Measurements from ENCODE around the gene PPP1CC.

PPP1CC gene

DNA sequence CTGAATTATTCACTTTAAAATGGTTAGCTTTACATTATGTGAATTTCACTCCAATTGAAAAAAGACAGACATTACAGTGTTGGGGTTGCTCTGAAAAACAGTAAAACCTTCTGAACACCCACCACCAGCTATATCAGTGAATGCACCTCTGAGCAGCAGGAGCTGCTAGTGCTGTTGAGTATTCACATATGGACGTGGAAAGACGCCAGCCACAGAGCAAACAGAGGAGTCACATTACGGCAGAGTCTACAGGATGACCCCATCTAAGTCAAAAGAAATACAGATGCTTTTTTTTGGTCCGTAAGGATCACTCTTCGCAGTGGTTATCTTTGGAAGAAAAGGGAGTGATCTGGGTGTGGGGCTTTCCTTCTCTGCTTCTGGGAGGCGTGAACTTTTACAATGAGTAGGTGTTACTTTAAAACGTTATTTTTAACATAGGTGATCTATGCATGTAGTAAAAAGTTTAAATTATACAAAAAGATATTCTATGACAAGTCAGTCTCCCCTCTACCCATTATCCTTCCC lies 58.3 kb downstream of the PPP1CC start:
- no peaks in the 10 kb centered on the region for H3K9me3 Mint-ChIP-seq
- peaks cover 11 to 19% of the 10 kb centered on the region in 2 donors for H3K4me1 Mint-ChIP-seq (ENCODE audit: low read depth in 2 of 2)
- DNase-seq (no peak), ATAC-seq (replicated peaks) (no peak)
- H3K36me3 Mint-ChIP-seq (ENCODE audit: insufficient read depth) = peaks cover 11% of the 10 kb centered on the region
- H3K4me3 Mint-ChIP-seq = no peak overlapping the region
- H3K27me3 Mint-ChIP-seq = no peaks in the 10 kb centered on the region
- peak overlapping the region in 1 of 2 donors; percentile 17 for H3K27ac Mint-ChIP-seq

DNA sequence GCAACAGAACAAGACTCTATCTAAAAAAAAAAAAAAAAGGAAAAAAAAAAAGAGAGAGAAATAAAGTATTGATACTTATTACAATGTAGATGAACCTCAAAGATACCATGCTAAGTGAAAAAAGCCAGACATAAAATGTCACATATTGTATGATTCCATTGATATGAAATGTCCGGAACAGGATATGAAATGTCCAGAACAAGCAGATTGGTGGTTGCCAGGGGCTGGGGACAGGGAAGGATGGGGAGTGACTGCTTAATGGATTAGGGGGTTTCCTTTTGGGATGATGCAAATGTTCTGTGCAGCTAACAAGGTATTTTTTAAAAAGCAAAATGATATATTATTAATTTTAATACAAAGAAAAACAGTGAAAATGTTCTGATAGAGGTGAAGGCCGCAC lies 58.8 kb downstream of the PPP1CC start:
- peaks cover 11 to 17% of the 10 kb centered on the region in 2 donors for H3K4me1 Mint-ChIP-seq (ENCODE audit: low read depth in 2 of 2)
- no peaks in the 10 kb centered on the region for H3K9me3 Mint-ChIP-seq
- no peak for DNase-seq
- peaks cover 11% of the 10 kb centered on the region for H3K36me3 Mint-ChIP-seq (ENCODE audit: insufficient read depth)
- no peak for ATAC-seq (replicated peaks)
- H3K4me3 Mint-ChIP-seq = no peak overlapping the region
- H3K27me3 Mint-ChIP-seq = no peaks in the 10 kb centered on the region
- H3K27ac Mint-ChIP-seq = peak overlapping the region in 1 of 2 donors; percentile 17

DNA sequence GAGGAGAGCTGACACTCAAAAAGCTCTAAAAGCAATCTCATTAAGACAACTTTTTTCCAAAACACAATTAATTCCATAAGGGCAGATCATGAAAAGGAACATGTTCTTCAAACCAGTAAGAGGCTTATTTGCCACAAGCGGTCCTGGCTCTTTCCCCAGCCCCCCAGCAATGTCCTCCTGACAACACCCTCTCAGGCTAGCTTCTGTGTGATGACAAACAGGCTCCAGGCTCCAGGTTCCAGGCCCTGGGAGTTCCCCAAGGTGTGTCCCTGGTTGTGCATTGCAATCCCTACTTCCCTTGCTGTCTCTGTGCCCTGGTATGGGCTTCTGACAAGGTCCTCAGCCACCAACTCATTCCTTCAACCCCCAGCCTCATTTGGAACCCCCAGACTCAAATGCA lies 62.7 kb downstream of the PPP1CC start:
- ATAC-seq (replicated peaks) = no peak
- Mint-ChIP-seq H3K36me3 (ENCODE audit: insufficient read depth) (peaks cover 8% of the 10 kb centered on the region), H3K4me3 (no peak overlapping the region), H3K9me3 (no peaks in the 10 kb centered on the region), H3K27ac (peak overlapping the region in 1 of 2 donors; percentile 54), H3K27me3 (no peaks in the 10 kb centered on the region), H3K4me1 (ENCODE audit: low read depth in 2 of 2) (peaks cover 22 to 23% of the 10 kb centered on the region in 2 donors)
- DNase-seq = no peak

DNA sequence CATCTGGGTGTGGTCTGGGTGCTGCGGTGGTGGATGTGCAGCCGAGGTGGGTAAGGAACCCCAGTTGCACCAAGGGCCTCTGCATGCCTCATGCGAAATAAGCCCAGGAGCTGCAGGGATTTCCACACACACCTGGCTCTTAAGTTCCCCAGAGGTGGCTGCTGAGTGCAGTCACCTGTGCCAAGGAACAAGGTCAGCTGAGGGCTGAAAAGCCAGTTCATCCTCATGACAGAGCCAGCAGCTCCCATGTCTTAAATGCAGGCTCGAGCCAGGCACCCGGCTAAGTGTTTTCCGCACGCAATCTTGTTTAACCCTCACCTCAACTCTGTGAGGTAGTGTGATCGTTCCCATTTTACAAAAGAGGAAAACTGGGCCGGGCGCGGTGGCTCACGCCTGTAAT lies 63.5 kb downstream of the PPP1CC start:
- ATAC-seq (replicated peaks) (no peak), DNase-seq (no peak)
- H3K36me3 Mint-ChIP-seq (ENCODE audit: insufficient read depth) = peaks cover 8% of the 10 kb centered on the region
- no peak overlapping the region for H3K4me3 Mint-ChIP-seq
- no peaks in the 10 kb centered on the region for H3K27me3 Mint-ChIP-seq
- H3K4me1 Mint-ChIP-seq (ENCODE audit: low read depth in 2 of 2) = peaks cover 23 to 27% of the 10 kb centered on the region in 2 donors
- H3K27ac Mint-ChIP-seq = no peak overlapping the region
- no peaks in the 10 kb centered on the region for H3K9me3 Mint-ChIP-seq

DNA sequence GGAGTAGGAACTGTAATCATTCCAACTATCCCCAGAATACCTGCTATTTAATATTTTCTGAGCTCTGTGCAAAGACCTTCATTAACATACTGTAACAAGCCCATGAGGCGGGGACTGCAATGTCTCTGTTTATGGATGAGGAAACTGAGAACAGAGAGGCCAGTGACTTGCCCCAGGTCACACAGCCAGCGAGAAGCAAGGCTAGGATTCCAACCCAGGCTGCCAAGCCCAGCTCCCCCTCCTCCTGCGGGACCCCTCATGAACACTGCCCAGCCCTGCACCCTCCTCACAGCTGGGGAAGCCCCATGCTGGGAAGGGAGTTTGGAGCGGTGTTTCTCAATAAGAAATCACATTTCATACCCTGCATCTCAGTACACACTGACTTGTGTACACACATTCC lies 64.7 kb downstream of the PPP1CC start:
- Mint-ChIP-seq H3K4me3 (peak overlapping the region; percentile 56 to 82), H3K27ac (peak overlapping the region; percentile 92 to 95)

DNA sequence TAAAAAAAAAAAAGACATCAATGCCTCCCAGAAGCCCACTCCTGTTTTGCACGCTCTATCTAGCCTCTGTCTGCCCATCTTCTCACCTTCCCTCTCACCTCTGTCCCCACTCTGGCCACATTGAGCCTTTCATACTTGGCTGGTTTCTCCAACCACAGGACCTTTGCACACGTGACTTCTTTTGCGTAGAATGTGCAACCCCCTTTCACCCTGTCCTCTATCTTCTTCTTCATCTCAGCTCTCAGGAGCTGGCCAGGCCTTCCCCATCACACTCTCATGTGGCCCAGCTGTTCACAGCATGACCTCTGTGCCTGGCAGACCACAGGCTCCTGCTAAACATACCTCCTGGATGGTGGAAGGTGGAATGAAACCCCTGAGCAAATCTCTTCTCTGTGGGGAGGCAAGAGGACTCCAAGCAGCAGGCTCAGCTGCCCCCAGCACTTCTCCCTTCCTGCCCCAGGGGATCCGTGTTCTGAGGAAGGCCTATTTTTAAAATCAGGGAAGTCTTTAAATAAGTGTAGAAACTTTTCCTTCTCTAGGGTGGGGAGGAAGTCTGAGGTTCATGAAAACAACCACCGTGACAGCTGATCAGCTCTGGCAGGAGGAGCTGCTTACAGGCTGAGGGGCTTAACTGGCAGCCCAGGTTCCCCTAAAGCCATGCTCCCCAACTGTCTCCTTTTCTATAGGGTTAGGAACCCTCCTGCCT lies 65.3 kb downstream of the PPP1CC start:
- H3K27ac Mint-ChIP-seq = peak overlapping the region; percentile 92 to 95
- no peaks in the 10 kb centered on the region for H3K27me3 Mint-ChIP-seq
- ATAC-seq (replicated peaks) = peak; percentile 71
- DNase-seq = no peak
- H3K9me3 Mint-ChIP-seq = no peaks in the 10 kb centered on the region
- peak overlapping the region; percentile 56 to 82 for H3K4me3 Mint-ChIP-seq
- H3K36me3 Mint-ChIP-seq (ENCODE audit: insufficient read depth) = peaks cover 3% of the 10 kb centered on the region
- peaks cover 23 to 33% of the 10 kb centered on the region in 2 donors for H3K4me1 Mint-ChIP-seq (ENCODE audit: low read depth in 2 of 2)

More for the DNA sequence above, 64.7 kb downstream of the PPP1CC start:
- Mint-ChIP-seq H3K36me3 (ENCODE audit: insufficient read depth) (peaks cover 3% of the 10 kb centered on the region), H3K27me3 (no peaks in the 10 kb centered on the region), H3K9me3 (no peaks in the 10 kb centered on the region), H3K4me1 (ENCODE audit: low read depth in 2 of 2) (peaks cover 23 to 33% of the 10 kb centered on the region in 2 donors)
- ATAC-seq (replicated peaks) (no peak), DNase-seq (no peak)

DNA sequence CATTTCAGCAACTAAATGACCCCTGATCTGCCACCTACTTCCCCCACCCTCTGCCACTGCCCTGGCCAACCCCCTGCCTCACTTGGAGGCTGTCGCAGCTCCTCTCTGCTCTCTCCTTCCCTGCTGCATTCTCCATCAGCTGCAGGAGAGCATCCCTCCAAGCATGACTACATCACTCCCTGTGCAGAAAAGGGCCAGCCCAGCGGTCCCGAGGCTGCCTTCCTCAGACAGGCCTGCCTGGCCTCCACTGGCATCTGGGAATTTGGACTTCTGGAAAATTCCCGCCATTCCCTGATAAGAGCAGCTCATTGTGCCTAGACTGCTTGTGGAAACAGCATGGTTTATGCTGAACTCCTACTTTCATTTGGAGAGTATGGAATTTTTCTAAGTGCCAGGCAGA lies 66.5 kb downstream of the PPP1CC start:
- H3K4me3 Mint-ChIP-seq = no peak overlapping the region

DNA sequence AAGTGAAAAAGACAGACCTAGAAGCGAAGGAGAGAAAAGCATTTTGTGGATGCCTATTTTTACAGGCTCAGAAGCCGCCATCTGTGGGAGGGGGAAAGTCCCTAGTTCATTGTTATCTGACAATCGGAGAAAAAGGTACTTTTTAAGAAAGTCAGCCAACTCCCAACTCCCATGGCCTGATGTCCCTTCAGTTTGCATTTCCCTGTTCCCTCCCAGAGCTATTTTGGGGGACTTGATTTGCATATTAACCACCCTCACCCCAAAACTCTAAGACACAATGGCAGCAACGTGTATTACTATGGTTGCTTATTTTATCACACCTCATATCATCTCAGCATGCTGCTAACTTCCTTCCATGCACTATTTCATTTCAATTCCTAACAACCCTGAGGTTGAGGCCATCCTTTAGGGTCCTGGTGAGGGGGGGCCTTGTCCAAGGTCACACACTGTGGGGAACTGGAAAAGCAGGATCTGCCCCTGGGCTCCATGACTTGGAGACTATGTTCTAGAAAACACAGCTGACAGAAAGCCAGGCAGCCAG lies 72.5 kb downstream of the PPP1CC start:
- Mint-ChIP-seq H3K36me3 (ENCODE audit: insufficient read depth) (no peaks in the 10 kb centered on the region), H3K4me3 (no peak overlapping the region), H3K9me3 (peaks cover 0 to 11% of the 10 kb centered on the region in 2 donors), H3K27me3 (no peaks in the 10 kb centered on the region), H3K27ac (peak overlapping the region in 1 of 2 donors; percentile 86), H3K4me1 (ENCODE audit: low read depth in 2 of 2) (peaks cover 19 to 27% of the 10 kb centered on the region in 2 donors)
- DNase-seq = no peak
- peak; percentile 45 for ATAC-seq (replicated peaks)

More for the DNA sequence above, 66.5 kb downstream of the PPP1CC start:
- Mint-ChIP-seq H3K27ac (peak overlapping the region; percentile 92 to 95), H3K9me3 (no peaks in the 10 kb centered on the region), H3K4me1 (ENCODE audit: low read depth in 2 of 2) (peaks cover 23 to 33% of the 10 kb centered on the region in 2 donors), H3K27me3 (no peaks in the 10 kb centered on the region), H3K36me3 (ENCODE audit: insufficient read depth) (no peaks in the 10 kb centered on the region)
- no peak for DNase-seq
- ATAC-seq (replicated peaks) = no peak
